Heart right ventricle (tissue), 16 donors: ENCODE results near the gene DPT. TPM values are rescaled to one million over a fixed set of nuclear protein-coding genes. Genes with fewer than 3 reads are reported as not detected.

ENCODE experiments used
- ATAC-seq, 8 donors: fragments of 200-7000 bp; cut with Tn5 transposase; one replicate each; pipeline ENCODE4 v1.9.1; 2020; ENCODE audit warnings: mild to moderate bottlenecking in 8 of 8, moderate library complexity in 8 of 8, moderate number of reproducible peaks in 1 of 8
- DNase-seq, 2 donors: peaks; one replicate each; pipeline ENCODE4 v3.0.0-alpha.2; 2020
- H3K27ac ChIP-seq, 10 donors: fragments of 200-600 bp; sonication (generic) in 2 of 10; one replicate each; pipeline versions ENCODE4 v1.5.0 to v1.8.0; 2020 to 2022; ENCODE audit warnings: mild to moderate bottlenecking in 3 of 10
- H3K27me3 ChIP-seq, 7 donors: fragments of 200-600 bp; one replicate each; pipeline ENCODE4 v1.8.0; 2021 to 2022; ENCODE audit warnings: mild to moderate bottlenecking in 2 of 7
- H3K36me3 ChIP-seq, 9 donors: fragments of 200-600 bp; sonication (generic) in 1 of 9; one replicate each; pipeline versions ENCODE4 v1.5.0 to v1.8.0; 2020 to 2022; ENCODE audit warnings: mild to moderate bottlenecking in 2 of 9
- H3K4me1 ChIP-seq, 9 donors: fragments of 200-600 bp; sonication (generic) in 1 of 9; one replicate each; pipeline versions ENCODE4 v1.5.0 to v1.8.0; 2020 to 2022; ENCODE audit warnings: mild to moderate bottlenecking in 4 of 9
- H3K4me3 ChIP-seq, 10 donors: fragments of 200-600 bp; sonication (generic) in 2 of 10; one replicate each; pipeline versions ENCODE4 v1.5.0 to v1.8.0; 2020 to 2022; ENCODE audit warnings: mild to moderate bottlenecking in 7 of 10, moderate library complexity in 2 of 10
- H3K9me3 ChIP-seq, 11 donors: fragments of 200-600 bp in 10 of 11; sonication (generic) in 2 of 11; one replicate each; pipeline versions ENCODE4 v1.5.0 to v1.8.0; 2013 to 2022; ENCODE audit warnings: mild to moderate bottlenecking in 2 of 11, control low read depth in 1 of 11, moderate library complexity in 1 of 11
- WGBS, 2 donors: extraction: QIAGEN DNeasy Blood & Tissue Kit; methylation state at CpG; one replicate each; pipeline ENCODE4 v1.1.7; 2013; ENCODE audit warnings: inconsistent platforms in 1 of 2; 5-methylcytosine and 5-hydroxymethylcytosine counted together
- intact Hi-C, 10 donors: fragments of 100-400 bp; cut with DNase I; formaldehyde crosslinking; loops; one replicate each; pipeline versions ENCODE4 v1.11.1 to v1.14.2; 2022
- polyA plus RNA-seq, 2 donors: library from polyadenylated mRNA; stranded (reverse); fragments of 200-250 nt; gene quantifications; one replicate each; pipeline ENCODE4 v1.2.3, GENCODE V29; 2013
- total RNA-seq, 10 donors: library from RNA; stranded (reverse); fragmentation: NEBNext Ultra II Directional in 3 of 10; extraction: Animal tissue kit (Norgen Biotek cat#: 25700) in 3 of 10; gene quantifications; one replicate each; pipeline versions ENCODE4 v1.2.1 to v1.2.4, GENCODE V29; 2021 to 2023
- TF ChIP-seq, protein P1 (sequence below), 9 donors: fragments of 200-600 bp; sonication (generic) in 2 of 9; IDR thresholded peaks; one replicate each; pipeline versions ENCODE4 v1.5.0 to v1.8.0; 2021 to 2022; ENCODE audit warnings: antibody characterized with exemption in 9 of 9, mild to moderate bottlenecking in 5 of 9, moderate library complexity in 1 of 9
- donor health status: Arrhythmogenic right ventricular cardiomyopathy.
- donor health status: ischemic (EF 13 %, LVEDD 7.1; RV severe dilation, severe dysfunction).
- donor health status: healthy with polysubstance abuse.
- donor health status: DM: no; HTN: yes; CAD: no.
- donor health status: DM: no; HTN: no; CAD: no.
- donor health status: ischemic (EF 25% LVEDD 6.9; RV normal size, moderate dysfunction).
- donor health status: ischemic (EF 25% LVEDD 5.7; RV mildly dilated, moderate dysfunction).
- donor health status: healthy.
- donor health status: DM: yes; HTN: yes; CAD: no.
- donor health status: Ischemic cardiomyopathy.
- donor health status: ischemic (EF 35%, LVEDD 5.7; RV mildly dilated, moderate dysfunction).
- donor health status: nonischemic (EF 11% LVEDD 7.7; RV severe dilation, severe dysfunction).
- donor health status: DM: yes; HTN: yes; CAD: no.
- donor health status: PGD.
- donor health status: ischemic (EF 29% LVEDD 5.4; RV normal size, mild dysfunction).
- donor health status: nonischemic (EF 23%, LVEDD 6.1; RV moderate dilation, normal function).

DPT gene
- total and polyA plus RNA-seq, 12 donors = 25.4 to 74.1 (median 39.3) TPM

DNA sequence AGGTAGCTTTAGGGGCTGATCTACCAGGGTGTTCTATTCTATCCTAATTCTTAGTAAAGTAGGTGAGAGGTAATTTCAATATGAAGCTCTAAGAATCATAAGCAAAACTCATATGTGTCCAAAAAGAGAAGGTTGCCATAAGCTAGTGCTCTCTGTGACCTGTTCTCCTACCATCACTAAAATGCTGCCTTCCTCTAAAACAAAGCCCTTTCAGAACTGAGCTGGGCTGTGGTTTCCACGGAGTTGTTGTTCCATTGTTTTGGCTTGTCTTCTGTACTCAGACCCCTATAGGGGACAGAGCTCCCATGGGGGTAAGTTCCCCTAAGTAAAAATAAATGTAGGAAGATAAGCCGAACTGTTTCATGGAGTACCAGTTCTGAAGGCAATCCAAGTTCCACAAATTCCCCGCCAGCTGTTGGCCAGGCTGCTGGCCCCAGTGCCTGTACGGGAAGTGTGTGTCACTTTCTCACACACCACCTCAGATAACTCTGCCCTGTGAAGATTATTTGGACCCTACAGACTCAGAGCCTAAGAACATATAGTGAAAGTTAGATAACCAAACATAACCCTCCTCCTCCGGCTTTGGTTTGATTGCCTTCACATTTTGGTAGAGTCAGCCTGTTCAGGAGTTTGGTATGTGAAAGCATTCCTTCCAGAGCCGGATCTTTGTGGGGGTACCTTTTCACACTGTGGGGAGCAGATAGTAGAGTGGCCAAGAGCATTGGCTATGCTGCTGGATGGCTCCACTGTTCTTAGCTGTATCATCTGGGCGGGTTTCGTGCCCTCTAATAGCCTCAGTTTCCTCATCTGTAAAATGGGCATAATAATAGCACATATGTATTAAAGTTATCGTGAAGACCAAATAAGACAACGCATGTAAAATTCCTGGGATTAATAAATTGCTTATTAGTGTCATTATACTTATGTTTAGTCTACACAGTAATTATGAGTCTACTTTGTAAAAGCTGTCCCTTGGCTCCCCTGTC, 10.8 kb downstream of the DPT start:
- TF ChIP-seq, protein P1, sequence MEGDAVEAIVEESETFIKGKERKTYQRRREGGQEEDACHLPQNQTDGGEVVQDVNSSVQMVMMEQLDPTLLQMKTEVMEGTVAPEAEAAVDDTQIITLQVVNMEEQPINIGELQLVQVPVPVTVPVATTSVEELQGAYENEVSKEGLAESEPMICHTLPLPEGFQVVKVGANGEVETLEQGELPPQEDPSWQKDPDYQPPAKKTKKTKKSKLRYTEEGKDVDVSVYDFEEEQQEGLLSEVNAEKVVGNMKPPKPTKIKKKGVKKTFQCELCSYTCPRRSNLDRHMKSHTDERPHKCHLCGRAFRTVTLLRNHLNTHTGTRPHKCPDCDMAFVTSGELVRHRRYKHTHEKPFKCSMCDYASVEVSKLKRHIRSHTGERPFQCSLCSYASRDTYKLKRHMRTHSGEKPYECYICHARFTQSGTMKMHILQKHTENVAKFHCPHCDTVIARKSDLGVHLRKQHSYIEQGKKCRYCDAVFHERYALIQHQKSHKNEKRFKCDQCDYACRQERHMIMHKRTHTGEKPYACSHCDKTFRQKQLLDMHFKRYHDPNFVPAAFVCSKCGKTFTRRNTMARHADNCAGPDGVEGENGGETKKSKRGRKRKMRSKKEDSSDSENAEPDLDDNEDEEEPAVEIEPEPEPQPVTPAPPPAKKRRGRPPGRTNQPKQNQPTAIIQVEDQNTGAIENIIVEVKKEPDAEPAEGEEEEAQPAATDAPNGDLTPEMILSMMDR (IDR thresholded peaks at IDR 0.05) = no peak
- 43 to 56% methylated on average over 10 of the region's 10 CpGs for WGBS, 2 donors
- no peaks in the 10 kb centered on the region for H3K9me3 ChIP-seq
- ATAC-seq = peak; percentile 80 to 95 (median 88)
- no peaks in the 10 kb centered on the region for H3K36me3 ChIP-seq
- H3K27ac ChIP-seq = peak overlapping the region; percentile 22 to 65 (median 46)
- H3K4me1 ChIP-seq = peaks cover 0 to 30% (median under 1%) of the 10 kb centered on the region in 9 donors
- no peaks in the 10 kb centered on the region for H3K27me3 ChIP-seq
- peak; percentile 51 to 61 for DNase-seq
- H3K4me3 ChIP-seq = no peak overlapping the region
- intact Hi-C loops = loop anchor here in 4 of 10 donors (5.0 to 10.0 kb wide), 4 partner anchors 81 to 389 kb away; partner anchors contain the start of gene ATP1B1 (in 1 of the 4)

DNA sequence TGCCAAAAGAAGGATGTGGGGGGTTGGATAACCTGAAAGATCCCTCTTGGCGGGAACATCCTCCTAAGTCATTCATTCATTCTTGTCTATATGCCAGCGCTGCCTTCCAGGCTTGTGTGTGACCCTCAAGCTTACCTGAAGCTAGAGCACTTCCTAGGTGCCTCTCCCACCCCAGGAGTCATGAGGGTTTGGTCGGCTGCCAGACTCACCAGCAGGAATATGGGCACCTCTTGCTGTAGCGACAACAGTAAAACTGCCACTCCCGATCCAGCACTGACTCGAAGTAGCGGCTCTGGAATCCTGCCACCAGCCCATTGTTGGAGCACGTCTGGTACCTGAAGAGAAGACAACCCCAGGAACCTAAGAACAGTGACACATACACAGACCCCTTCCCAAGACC, 15.0 kb downstream of the DPT start:
- H3K9me3 ChIP-seq = no peaks in the 10 kb centered on the region
- H3K27me3 ChIP-seq = no peaks in the 10 kb centered on the region
- H3K27ac ChIP-seq = no peak overlapping the region
- no peak overlapping the region for H3K4me3 ChIP-seq
- intact Hi-C loops = loop anchor here in 1 of 10 donors (10.0 kb wide), 1 partner anchor 89 kb away; no protein-coding TSS in a partner anchor
- DNase-seq (no peak), ATAC-seq (no peak)
- H3K4me1 ChIP-seq = peaks cover 0 to 24% (median 6%) of the 10 kb centered on the region in 9 donors
- H3K36me3 ChIP-seq = no peaks in the 10 kb centered on the region
- 84 to 88% methylated on average over 8 of the region's 8 CpGs for WGBS, 2 donors
- TF ChIP-seq, protein P1 (IDR thresholded peaks at IDR 0.05) = no peak

DNA sequence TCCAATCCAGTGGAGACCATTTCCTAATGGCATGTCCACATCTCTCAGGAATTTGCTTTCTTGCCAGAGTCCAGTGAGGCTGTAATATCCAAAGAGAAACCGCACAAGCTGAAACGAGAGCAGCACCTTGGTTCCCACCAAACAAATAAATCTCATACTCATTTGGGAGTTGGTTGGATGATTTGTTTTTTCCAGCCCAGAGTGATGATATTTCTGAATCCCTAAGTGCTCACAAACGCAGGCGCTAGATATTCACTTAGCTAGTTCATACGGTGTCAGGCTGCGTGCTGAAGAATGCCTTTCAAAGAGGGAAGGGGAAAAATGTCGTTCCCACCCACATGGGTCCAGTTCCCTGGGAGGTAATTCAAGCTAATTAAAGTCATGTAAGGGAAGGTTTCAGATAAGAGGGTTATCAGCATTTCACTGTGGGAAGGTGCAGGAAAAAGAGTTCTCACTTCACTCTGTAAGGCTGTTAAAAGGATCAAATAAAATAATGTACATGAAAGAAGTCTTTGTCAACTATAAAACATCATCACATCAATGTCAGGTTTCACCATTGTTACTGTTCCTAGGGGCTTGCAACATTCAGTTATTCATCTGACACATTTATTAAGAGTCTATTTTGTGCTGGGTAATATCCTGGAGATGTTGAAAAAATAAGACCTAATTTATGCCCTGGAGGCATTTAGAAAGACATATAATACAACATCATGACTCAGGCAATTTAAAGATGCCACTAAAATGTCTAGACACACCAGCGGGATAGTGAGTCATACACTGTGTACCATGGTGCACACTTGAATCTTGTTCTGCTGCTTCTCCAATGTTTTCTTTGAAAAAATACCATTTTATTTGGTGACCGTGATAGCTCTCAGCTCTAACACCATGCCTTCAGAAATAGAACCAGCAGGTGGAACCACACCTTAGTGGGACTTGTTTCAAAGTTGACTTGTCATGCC, 19.3 kb downstream of the DPT start:
- WGBS, 2 donors = 28 to 35% methylated on average over 9 of the region's 9 CpGs
- intact Hi-C loops = loop anchor here in 1 of 10 donors (10.0 kb wide), 1 partner anchor 85 kb away; no protein-coding TSS in a partner anchor
- ATAC-seq (peak; percentile 63 to 88 (median 79)), DNase-seq (no peak)
- no peak overlapping the region for H3K4me3 ChIP-seq
- TF ChIP-seq, protein P1 (IDR thresholded peaks at IDR 0.05) = no peak
- no peaks in the 10 kb centered on the region for H3K9me3 ChIP-seq
- peaks cover 0 to 30% (median 15%) of the 10 kb centered on the region in 9 donors for H3K4me1 ChIP-seq
- no peaks in the 10 kb centered on the region for H3K36me3 ChIP-seq
- no peaks in the 10 kb centered on the region for H3K27me3 ChIP-seq
- peak overlapping the region in 9 of 10 donors; percentile 38 to 74 (median 66) for H3K27ac ChIP-seq
